Dendritic cell treated with granulocyte-macrophage colony-stimulating factor and Interleukin-4, amounts not matched to agents 40 ng/mL and 50 ng/mL, for 4 days (primary cell): ENCODE results near the gene ATOX1.
"Not testable (repeated sequence)": the region's sequence is repeated elsewhere in the genome, so short reads cannot be mapped to it uniquely, and the experiment has no call there.

Source experiments
- H3K27ac Mint-ChIP-seq: one replicate; pipeline ENCODE4 v1.8.0; 2022; ENCODE audit warnings: mild to moderate bottlenecking, mixed read lengths
- H3K27me3 Mint-ChIP-seq: one replicate; pipeline ENCODE4 v1.8.0; 2022; ENCODE audit warnings: mild to moderate bottlenecking, mixed read lengths
- H3K36me3 Mint-ChIP-seq: one replicate; pipeline ENCODE4 v1.8.0; 2022; ENCODE audit warnings: low read depth, mixed read lengths
- H3K4me1 Mint-ChIP-seq: one replicate; pipeline ENCODE4 v1.8.0; 2022; ENCODE audit warnings: low read depth, mixed read lengths
- H3K4me3 Mint-ChIP-seq: one replicate; pipeline ENCODE4 v1.8.0; 2022; ENCODE audit warnings: mild to moderate bottlenecking, moderate library complexity, mixed read lengths
- H3K9me3 Mint-ChIP-seq: one replicate; pipeline ENCODE4 v1.8.0; 2022; ENCODE audit warnings: mixed read lengths
- intact Hi-C: fragments of 100-400 bp; cut with micrococcal nuclease; formaldehyde crosslinking; loops from one replicate; pipeline ENCODE4 v1.15.0; 2022

The ATOX1 gene

DNA sequence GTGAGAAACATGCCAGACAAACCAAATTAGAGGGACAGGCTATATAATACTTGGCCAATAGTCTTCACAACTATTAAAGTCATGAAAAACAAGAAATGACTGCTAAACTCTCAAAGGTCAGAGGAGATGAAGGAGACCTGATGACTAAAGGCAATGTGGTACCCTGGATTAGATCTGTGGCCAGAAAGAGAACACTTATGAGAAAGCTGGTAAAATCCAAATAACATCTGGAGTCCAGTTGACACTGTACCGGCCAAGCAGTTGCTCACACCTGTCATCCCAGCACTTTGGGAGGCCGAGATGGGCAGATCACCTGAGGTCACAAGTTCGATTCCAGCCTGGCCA lies 24.4 kb downstream of the ATOX1 start:
- H3K9me3 Mint-ChIP-seq = peaks cover 13% of the 10 kb centered on the region
- peaks cover 73% of the 10 kb centered on the region for H3K36me3 Mint-ChIP-seq

GRCh38 chr5:151733358-151734063 lies 24.9 kb downstream of the ATOX1 start:
- H3K27me3 Mint-ChIP-seq = no peaks in the 10 kb centered on the region
- intact Hi-C loops = no loop called here
- H3K4me1 Mint-ChIP-seq = no peaks in the 10 kb centered on the region
- peaks cover 70% of the 10 kb centered on the region for H3K36me3 Mint-ChIP-seq
- peaks cover 14% of the 10 kb centered on the region for H3K9me3 Mint-ChIP-seq
- no peak overlapping the region for H3K4me3 Mint-ChIP-seq
- H3K27ac Mint-ChIP-seq = no peak overlapping the region

More for the DNA sequence above, 24.4 kb downstream of the ATOX1 start:
- intact Hi-C loops = no loop called here
- Mint-ChIP-seq H3K4me1 (no peaks in the 10 kb centered on the region), H3K27me3 (no peaks in the 10 kb centered on the region), H3K27ac (no peak overlapping the region), H3K4me3 (no peak overlapping the region)

- H3K9me3 Mint-ChIP-seq = peaks cover 14% of the 10 kb centered on the region
- H3K27me3 Mint-ChIP-seq = no peaks in the 10 kb centered on the region
- no peaks in the 10 kb centered on the region for H3K4me1 Mint-ChIP-seq
- intact Hi-C loops = no loop called here
- peaks cover 56% of the 10 kb centered on the region for H3K36me3 Mint-ChIP-seq
- H3K27ac Mint-ChIP-seq = no peak overlapping the region
- H3K4me3 Mint-ChIP-seq = no peak overlapping the region
These were observed 28.1 kb downstream of the ATOX1 start for GRCh38 chr5:151730381-151730780.

DNA sequence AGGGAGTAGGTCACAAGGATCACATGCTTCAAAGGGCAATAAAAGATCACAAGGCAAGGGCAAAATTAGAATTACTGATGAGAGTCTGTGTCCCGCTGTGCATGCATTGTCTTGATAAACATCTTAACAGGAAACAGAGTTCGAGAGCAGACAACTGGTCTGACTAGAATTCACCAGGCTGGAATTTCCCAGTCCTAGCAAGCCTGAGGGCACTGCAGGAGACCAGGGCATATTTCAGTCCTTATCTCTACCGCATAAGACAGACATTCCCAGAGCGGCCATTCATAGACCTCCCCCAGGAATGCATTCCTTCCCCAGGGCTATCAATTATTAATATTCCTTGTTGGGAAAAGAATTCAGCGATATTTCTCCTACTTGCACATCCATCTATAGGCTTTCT lies 28.8 kb downstream of the ATOX1 start:
- H3K27me3 Mint-ChIP-seq, H3K4me3 Mint-ChIP-seq, intact Hi-C loops, H3K27ac Mint-ChIP-seq, H3K4me1 Mint-ChIP-seq: not testable (repeated sequence)
- peaks cover 14% of the 10 kb centered on the region for H3K9me3 Mint-ChIP-seq
- H3K36me3 Mint-ChIP-seq = peaks cover 55% of the 10 kb centered on the region

DNA sequence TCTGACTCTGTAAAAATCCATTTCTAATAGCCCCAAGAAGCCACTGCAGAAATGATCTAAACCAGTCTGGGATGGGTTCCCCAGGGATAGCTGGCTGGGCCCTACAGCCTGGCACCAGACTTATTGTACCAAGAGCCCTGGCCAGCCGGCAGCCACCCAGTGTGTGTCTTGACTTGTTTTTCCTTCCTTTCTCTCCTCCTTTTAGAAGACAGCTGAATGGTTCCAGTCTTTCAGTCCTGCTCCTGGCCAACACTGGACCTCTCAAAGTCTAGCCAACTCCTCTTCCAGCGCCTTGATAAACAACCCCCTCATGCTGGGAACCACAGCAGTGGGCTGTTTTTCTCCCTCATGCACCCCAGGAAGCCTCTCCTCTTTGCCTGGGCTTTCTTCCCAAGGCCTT lies 34.1 kb downstream of the ATOX1 start:
- no peak overlapping the region for H3K4me3 Mint-ChIP-seq
- intact Hi-C loops = no loop called here
- H3K36me3 Mint-ChIP-seq = peaks cover 11% of the 10 kb centered on the region
- H3K27me3 Mint-ChIP-seq = no peaks in the 10 kb centered on the region
- peaks cover 4% of the 10 kb centered on the region for H3K9me3 Mint-ChIP-seq
- H3K4me1 Mint-ChIP-seq = peaks cover 23% of the 10 kb centered on the region
- no peak overlapping the region for H3K27ac Mint-ChIP-seq

- intact Hi-C loops = no loop called here
- Mint-ChIP-seq H3K4me3 (no peak overlapping the region), H3K27me3 (no peaks in the 10 kb centered on the region), H3K9me3 (no peaks in the 10 kb centered on the region), H3K4me1 (peaks cover 26% of the 10 kb centered on the region), H3K36me3 (peaks cover 7% of the 10 kb centered on the region), H3K27ac (no peak overlapping the region)
These were observed 35.9 kb downstream of the ATOX1 start for GRCh38 chr5:151722546-151722945.

GRCh38 chr5:151721812-151722391 lies 36.5 kb downstream of the ATOX1 start:
- Mint-ChIP-seq H3K4me1 (peaks cover 28% of the 10 kb centered on the region), H3K36me3 (peaks cover 7% of the 10 kb centered on the region), H3K4me3 (no peak overlapping the region), H3K27me3 (no peaks in the 10 kb centered on the region), H3K27ac (no peak overlapping the region), H3K9me3 (no peaks in the 10 kb centered on the region)
- intact Hi-C loops = no loop called here

DNA sequence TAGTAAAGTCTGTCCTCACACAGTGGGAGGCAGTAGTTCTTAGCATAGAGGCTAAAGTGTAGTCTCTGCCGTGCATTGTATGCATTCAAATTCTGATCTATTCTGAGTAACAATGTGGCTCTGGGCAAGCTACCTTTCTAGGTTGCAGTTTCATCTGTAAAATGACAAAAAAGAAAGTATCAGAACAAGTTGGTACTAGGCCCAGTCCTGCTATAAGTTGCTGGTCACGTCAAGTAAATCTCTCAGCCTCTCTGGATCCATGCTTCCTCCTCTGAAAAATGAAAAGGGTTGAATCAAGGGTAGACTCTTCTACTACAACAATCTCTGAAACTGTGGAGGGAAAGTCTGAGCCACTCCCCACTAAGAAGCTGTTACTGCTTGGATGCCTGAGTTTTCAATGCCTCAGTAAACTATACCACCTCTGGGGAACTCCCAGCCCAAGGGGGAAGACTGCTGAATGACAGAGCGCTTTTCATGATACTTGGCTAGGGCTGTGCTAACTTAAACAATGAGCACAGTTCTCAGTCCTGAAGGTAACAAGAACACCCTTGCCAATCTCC lies 37.3 kb downstream of the ATOX1 start:
- H3K27me3 Mint-ChIP-seq = no peaks in the 10 kb centered on the region
- H3K4me3 Mint-ChIP-seq = no peak overlapping the region
- no peaks in the 10 kb centered on the region for H3K9me3 Mint-ChIP-seq
- peaks cover 28% of the 10 kb centered on the region for H3K4me1 Mint-ChIP-seq
- intact Hi-C loops = no loop called here
- H3K27ac Mint-ChIP-seq = no peak overlapping the region
- H3K36me3 Mint-ChIP-seq = peaks cover 3% of the 10 kb centered on the region

DNA sequence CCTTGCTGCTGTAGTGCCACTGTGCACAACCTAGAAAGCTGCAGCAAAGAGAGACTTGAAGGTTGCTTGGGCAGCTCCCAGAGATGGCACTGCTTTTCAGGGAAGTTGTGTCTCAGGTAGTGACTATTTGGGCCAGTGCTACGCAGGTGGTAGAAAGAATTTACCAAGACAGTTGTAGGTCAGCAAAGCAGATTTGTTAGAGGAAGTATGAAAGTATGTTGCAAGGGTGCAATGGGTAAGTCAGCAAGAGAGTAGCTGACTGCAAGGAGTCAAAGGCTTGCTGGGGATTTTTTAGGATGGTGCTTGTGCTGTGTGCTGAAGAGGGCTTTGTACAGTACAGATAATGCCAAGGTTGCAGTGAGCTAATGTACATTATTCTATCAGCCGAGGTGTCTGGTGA lies 38.2 kb downstream of the ATOX1 start:
- H3K4me1 Mint-ChIP-seq = peaks cover 28% of the 10 kb centered on the region
- intact Hi-C loops = no loop called here

DNA sequence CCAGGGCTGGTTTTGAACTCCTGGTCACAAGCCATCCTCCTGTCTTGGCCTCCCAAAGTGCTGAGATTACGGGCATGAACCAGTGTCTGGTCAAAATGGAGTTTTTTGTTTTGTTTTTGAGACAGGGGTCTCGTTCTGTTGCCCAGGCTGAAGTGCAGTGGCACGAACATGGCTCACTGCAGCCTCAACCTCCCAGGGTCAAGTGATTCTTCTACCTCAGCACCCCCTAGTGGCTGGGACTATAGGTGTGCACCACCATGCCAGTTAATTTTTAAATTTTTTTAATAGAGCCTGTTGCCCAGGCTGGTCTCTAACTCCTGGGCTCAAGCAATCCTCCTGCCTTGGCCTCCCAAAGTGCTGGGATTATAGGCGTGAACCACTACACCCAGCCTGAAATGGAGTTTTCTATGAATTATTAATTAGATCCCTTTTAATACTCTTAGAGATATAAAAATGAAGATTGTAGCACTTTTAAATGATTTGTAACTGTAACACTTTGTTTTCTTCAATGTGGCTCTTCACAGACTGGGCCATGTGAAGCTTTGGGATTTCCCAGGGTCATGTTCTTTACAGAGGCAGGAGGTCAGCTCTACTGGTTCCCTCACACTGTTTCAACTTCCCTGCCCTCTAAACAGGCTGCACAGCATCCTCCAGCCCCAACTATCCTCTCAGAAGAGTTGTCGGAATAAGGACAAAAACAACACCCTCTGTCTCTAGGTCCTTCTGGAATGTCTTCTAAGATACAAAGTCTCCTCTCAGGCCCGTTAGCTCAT lies 39.0 kb downstream of the ATOX1 start:
- Mint-ChIP-seq H3K27ac (no peak overlapping the region), H3K9me3 (no peaks in the 10 kb centered on the region), H3K4me1 (peaks cover 28% of the 10 kb centered on the region), H3K4me3 (no peak overlapping the region), H3K36me3 (no peaks in the 10 kb centered on the region), H3K27me3 (no peaks in the 10 kb centered on the region)
- intact Hi-C loops = loop anchor here (2.0 kb wide), 1 partner anchor 61 kb away; no protein-coding TSS in a partner anchor

More for the DNA sequence above, 38.2 kb downstream of the ATOX1 start:
- Mint-ChIP-seq H3K9me3 (no peaks in the 10 kb centered on the region), H3K4me3 (no peak overlapping the region), H3K27me3 (no peaks in the 10 kb centered on the region), H3K27ac (no peak overlapping the region), H3K36me3 (no peaks in the 10 kb centered on the region)

GRCh38 chr5:151718646-151719045 lies 39.8 kb downstream of the ATOX1 start:
- Mint-ChIP-seq H3K27ac (no peak overlapping the region), H3K27me3 (no peaks in the 10 kb centered on the region), H3K36me3 (no peaks in the 10 kb centered on the region), H3K4me1 (peaks cover 28% of the 10 kb centered on the region), H3K4me3 (no peak overlapping the region), H3K9me3 (no peaks in the 10 kb centered on the region)
- intact Hi-C loops = loop anchor here (2.0 kb wide), 1 partner anchor 60 kb away; no protein-coding TSS in a partner anchor

DNA sequence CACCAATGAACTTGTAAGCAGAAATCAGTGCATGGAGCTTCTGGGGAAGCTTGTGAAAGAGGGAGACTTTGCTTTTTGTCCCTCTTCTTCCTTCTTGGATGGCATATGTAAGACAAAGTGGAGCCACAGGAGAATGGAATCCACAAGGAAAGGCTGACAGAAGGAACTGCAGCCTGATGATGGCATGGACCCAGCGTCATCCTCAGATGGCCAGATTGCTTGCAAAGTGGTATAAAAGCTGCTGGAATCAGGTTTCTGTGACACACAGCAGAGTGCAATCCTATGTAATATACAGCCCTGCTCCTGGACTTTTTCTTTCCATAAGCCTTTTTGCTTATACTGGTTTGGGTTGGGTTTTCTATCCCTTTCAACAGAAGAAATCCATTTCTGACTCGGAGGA lies 40.3 kb downstream of the ATOX1 start:
- no peaks in the 10 kb centered on the region for H3K27me3 Mint-ChIP-seq
- H3K4me1 Mint-ChIP-seq = peaks cover 26% of the 10 kb centered on the region
- no peaks in the 10 kb centered on the region for H3K36me3 Mint-ChIP-seq
- intact Hi-C loops = loop anchor here (2.0 kb wide), 1 partner anchor 59 kb away; no protein-coding TSS in a partner anchor
- H3K4me3 Mint-ChIP-seq = no peak overlapping the region
- H3K9me3 Mint-ChIP-seq = no peaks in the 10 kb centered on the region
- no peak overlapping the region for H3K27ac Mint-ChIP-seq

- Mint-ChIP-seq H3K4me1 (peaks cover 21% of the 10 kb centered on the region), H3K36me3 (no peaks in the 10 kb centered on the region), H3K27me3 (no peaks in the 10 kb centered on the region), H3K9me3 (no peaks in the 10 kb centered on the region), H3K4me3 (no peak overlapping the region), H3K27ac (no peak overlapping the region)
- intact Hi-C loops = no loop called here
These were observed 41.0 kb downstream of the ATOX1 start for GRCh38 chr5:151717416-151717815.

DNA sequence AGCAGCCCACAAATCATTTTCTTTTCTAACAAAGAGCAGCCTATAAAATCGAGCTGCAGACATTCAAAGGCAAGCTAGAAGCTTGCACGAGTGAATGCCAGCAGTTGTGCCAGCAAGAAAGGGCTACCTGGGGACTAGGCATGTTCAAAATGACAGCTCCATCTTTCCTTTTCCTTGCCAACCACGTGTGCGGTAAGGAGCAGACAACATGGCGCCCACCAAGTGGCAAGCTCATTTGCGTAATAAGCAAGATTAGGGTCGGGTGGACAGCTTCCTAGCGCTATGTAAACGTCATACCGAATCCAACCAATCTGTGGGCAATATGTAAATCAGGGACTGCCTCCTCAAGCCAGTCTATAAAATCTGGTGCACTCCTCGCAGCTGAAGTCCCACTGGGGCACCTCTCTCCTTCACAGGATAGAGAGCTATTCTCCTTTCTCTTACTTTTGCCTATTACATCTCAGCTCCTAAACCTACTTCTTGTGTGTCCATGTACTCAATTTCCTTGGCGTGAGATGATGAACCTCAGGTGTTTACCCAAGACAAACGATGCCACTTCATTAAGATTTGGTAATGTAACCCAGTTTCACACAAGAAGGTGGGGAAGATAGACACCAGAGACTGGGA lies 49.2 kb downstream of the ATOX1 start:
- intact Hi-C loops = no loop called here
- H3K36me3 Mint-ChIP-seq = no peaks in the 10 kb centered on the region
- H3K9me3 Mint-ChIP-seq = peaks cover 7% of the 10 kb centered on the region
- H3K27ac Mint-ChIP-seq = no peak overlapping the region
- H3K4me3 Mint-ChIP-seq = no peak overlapping the region
- H3K27me3 Mint-ChIP-seq = no peaks in the 10 kb centered on the region
- H3K4me1 Mint-ChIP-seq = peaks cover 2% of the 10 kb centered on the region
